Bronchial epithelial cell (primary cell): ENCODE data around the gene LIX1. TPM values are rescaled to one million over a fixed set of nuclear protein-coding genes. Genes with fewer than 3 reads are reported as not detected.

Source experiments
- DNase-seq: peaks from one replicate; pipeline ENCODE4 v3.0.0-alpha.2; 2010; ENCODE audit warnings: low read depth
- FAIRE-seq: peaks from 2 replicates; lab custom pipeline; 2011; peaks lifted over from hg19 to GRCh38; lab: Jason Lieb, UNC
- H3K27me3 ChIP-seq: 2 replicates; pipeline ENCODE4 v1.5.1; 2011; ENCODE audit warnings: low read length; ENCODE audit not compliant: control insufficient read depth, insufficient read depth
- H3K36me3 ChIP-seq: 2 replicates; pipeline ENCODE4 v1.5.1; 2011; ENCODE audit warnings: low read length; ENCODE audit not compliant: control insufficient read depth, insufficient read depth
- H3K4me3 ChIP-seq: 2 replicates; pipeline ENCODE4 v1.5.1; 2011; ENCODE audit warnings: mild to moderate bottlenecking, low read depth, low read length, control low read depth
- total RNA-seq: library from RNA; depleted of rRNA; stranded (reverse); fragments of >200 nt; gene quantifications from 2 replicates; pipeline ENCODE4 v1.2.1, GENCODE V29; 2014
- TF ChIP-seq, protein P1 (sequence below): IDR thresholded peaks from 2 replicates; pipeline ENCODE4 v1.5.1; 2011; ENCODE audit warnings: mild to moderate bottlenecking, moderate library complexity, low read length, control low read depth, inconsistent platforms; ENCODE audit not compliant: insufficient read depth, severe bottlenecking

LIX1 gene
- total RNA-seq, 1 donor from 2014 or later = not detected

DNA sequence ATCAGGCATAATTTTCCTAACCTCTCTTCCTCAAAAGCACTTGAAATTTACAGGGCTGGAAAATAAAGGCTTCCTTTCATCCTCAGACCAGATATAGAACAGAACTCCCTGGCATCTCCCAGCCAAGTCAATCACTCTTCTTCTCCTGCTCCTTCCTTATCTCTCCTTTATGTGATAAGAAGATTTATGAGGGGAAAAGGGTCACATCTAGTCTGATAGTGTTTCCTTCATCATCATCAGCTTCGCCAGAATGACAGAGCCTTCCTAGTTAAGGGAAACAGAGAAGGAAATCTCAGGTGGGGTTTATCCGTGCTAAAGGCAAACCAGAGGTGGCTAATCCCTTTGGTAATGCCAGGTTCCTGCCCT is 36.2 kb downstream of the LIX1 start:
- no peak for DNase-seq
- Histone ChIP-seq H3K4me3 (no peak overlapping the region), H3K36me3 (no peaks in the 10 kb centered on the region), H3K27me3 (no peaks in the 10 kb centered on the region)
- no peak for FAIRE-seq
- TF ChIP-seq, protein P1, sequence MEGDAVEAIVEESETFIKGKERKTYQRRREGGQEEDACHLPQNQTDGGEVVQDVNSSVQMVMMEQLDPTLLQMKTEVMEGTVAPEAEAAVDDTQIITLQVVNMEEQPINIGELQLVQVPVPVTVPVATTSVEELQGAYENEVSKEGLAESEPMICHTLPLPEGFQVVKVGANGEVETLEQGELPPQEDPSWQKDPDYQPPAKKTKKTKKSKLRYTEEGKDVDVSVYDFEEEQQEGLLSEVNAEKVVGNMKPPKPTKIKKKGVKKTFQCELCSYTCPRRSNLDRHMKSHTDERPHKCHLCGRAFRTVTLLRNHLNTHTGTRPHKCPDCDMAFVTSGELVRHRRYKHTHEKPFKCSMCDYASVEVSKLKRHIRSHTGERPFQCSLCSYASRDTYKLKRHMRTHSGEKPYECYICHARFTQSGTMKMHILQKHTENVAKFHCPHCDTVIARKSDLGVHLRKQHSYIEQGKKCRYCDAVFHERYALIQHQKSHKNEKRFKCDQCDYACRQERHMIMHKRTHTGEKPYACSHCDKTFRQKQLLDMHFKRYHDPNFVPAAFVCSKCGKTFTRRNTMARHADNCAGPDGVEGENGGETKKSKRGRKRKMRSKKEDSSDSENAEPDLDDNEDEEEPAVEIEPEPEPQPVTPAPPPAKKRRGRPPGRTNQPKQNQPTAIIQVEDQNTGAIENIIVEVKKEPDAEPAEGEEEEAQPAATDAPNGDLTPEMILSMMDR = no peak

DNA sequence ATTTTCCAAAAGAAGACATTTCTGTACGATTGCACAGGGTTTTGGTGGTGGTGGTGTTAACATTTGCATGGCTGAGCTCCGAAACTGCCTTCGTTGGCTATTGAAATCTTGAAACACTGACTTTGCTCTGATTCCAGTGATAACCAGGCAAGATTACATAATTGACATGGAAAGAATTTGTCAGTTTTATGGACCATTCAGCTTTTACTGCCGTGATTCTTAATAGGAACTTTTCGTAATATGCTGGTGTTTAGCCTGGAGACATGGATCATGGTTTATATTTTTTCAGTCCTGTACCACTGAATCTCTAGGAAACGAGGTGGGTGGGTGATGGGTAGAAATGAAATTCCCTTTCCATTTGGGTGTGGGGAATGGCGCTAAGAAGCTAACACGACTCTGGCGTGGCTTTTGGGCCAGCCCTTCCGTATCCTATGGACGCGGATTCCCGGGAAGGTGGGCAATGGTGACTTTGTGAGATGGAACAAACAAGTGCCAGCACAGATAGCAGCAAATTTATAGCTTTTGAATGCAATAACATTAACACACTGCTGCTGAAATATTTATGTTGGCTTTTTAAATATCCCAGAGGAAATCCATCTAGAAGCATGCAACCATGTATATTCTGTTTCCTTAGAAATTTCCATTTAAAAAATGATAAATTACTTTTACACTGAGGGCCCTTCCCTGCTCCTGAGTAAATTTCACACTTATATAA is 36.8 kb downstream of the LIX1 start:
- DNase-seq (no peak), FAIRE-seq (no peak)
- TF ChIP-seq, protein P1 = no peak
- no peaks in the 10 kb centered on the region for H3K27me3 ChIP-seq
- no peaks in the 10 kb centered on the region for H3K36me3 ChIP-seq
- no peak overlapping the region for H3K4me3 ChIP-seq

DNA sequence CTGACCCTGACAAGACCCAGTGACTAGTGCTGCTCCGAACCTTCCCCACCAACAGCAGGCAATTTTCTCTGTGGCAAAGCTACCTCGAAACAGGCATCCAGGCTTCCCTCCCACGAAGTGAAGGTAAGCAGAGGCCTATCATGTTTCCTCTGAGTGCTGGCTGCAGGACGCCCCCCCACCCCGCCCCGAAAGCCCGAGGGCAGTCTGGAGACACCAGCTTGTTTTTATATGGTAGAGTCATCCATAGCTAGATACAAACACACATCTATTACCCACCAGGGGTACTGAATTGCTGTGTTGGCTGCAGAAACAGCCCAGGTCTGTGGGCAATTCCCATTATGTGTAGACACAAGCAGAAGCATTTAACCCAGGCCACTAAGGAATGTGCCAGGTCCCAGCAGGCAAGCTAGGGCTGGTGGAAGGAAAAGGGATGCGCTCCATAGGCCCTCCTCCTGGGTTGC is 40.4 kb downstream of the LIX1 start:
- H3K4me3 ChIP-seq = no peak overlapping the region
- TF ChIP-seq, protein P1 = no peak
- no peak for DNase-seq
- FAIRE-seq = no peak
- H3K36me3 ChIP-seq = no peaks in the 10 kb centered on the region
- H3K27me3 ChIP-seq = no peaks in the 10 kb centered on the region

DNA sequence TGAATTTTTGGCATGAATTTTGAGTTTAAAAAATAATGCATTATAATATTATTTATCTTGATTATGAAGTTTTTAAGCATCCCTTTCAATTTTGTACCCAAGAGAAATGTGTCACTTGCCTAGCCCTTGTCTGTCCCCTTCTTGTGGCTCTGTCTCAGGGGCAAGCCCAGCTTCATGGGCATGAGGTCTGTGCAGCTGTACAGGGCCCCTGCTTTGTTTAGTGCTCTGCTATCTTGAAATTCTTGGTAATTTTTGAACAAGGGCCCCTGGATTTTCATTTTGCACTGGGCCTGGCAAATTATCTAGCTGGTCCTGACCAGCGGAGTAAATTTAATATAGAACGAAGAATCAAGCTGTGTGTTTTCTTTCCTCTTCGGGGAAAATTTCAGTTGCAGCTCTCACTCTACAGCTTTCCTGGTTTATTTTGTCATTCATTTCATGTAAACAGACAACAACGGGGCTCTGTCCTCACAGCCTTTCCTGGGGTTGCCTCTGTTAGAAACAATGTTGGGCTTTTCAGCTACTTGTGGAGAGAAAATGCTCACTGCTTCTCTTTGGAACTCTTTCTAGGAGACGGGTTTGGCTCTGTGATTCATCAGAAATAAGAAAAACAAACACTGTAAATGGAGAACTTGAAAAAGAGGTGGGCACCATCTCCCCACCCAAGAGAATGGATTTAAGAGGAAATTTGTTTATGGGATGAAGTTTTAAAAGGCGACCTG is 41.1 kb downstream of the LIX1 start:
- DNase-seq = no peak
- TF ChIP-seq, protein P1 = no peak
- H3K27me3 ChIP-seq = no peaks in the 10 kb centered on the region
- FAIRE-seq = no peak
- no peaks in the 10 kb centered on the region for H3K36me3 ChIP-seq
- no peak overlapping the region for H3K4me3 ChIP-seq

DNA sequence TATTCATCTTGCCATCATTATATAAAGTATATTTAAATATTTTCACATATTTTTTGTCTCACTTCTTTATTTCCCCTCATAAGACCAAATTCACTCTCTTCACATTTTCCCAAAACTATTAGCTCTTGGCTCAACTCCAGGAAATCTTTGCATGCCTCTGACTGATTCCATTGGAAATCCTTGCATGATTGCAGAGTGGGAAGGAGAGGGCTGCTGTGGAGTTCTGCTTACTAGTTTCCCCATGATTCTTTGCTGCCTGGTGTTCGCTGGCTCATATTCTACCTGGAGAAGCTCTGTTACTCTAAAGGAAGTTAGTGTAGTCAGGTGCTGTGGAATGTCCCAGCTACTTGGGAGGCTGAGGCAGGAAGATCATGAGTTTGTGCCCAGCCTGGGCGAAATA is 41.9 kb downstream of the LIX1 start:
- no peak for FAIRE-seq

More for the DNA sequence above, 41.9 kb downstream of the LIX1 start:
- Histone ChIP-seq H3K4me3 (no peak overlapping the region), H3K27me3 (no peaks in the 10 kb centered on the region), H3K36me3 (no peaks in the 10 kb centered on the region)
- DNase-seq = no peak
- TF ChIP-seq, protein P1 = no peak
